Mesenchymal stem cell (in vitro differentiated cells and primary cell): Measurements from ENCODE around the gene TBC1D8B.
A peak's percentile ranks its signal among the peaks of the same experiment; 100 is the strongest.

Experiments
- DNase-seq: peaks from one replicate; pipeline ENCODE4 v3.0.0-alpha.2; 2013
- H2AFZ ChIP-seq: one replicate; pipeline ENCODE4 v1.6.1; 2013; ENCODE audit warnings: low read depth, mild to moderate bottlenecking, control low read depth, inconsistent platforms, low read length, moderate library complexity
- H2AK5ac ChIP-seq: 2 replicates; pipeline ENCODE4 v1.6.1; 2013; ENCODE audit warnings: low read length, moderate library complexity, mild to moderate bottlenecking, inconsistent platforms; ENCODE audit not compliant: severe bottlenecking
- H2BK120ac ChIP-seq: one replicate; pipeline ENCODE4 v1.6.1; 2013; ENCODE audit warnings: low read depth, mild to moderate bottlenecking, inconsistent platforms, low read length, moderate library complexity
- H2BK12ac ChIP-seq, 2 experiments: one replicate each; pipeline ENCODE4 v1.6.1; 2013; ENCODE audit warnings: inconsistent platforms in 2 of 2, low read length in 2 of 2, mild to moderate bottlenecking in 2 of 2, moderate library complexity in 2 of 2, control low read depth in 1 of 2
- H2BK15ac ChIP-seq: one replicate; pipeline ENCODE4 v1.6.1; 2013; ENCODE audit warnings: mild to moderate bottlenecking, low read depth, inconsistent platforms; ENCODE audit not compliant: poor library complexity, severe bottlenecking
- H2BK5ac ChIP-seq: 2 replicates; pipeline ENCODE4 v1.6.1; 2013; ENCODE audit warnings: low read depth, mild to moderate bottlenecking, low read length, control low read depth, inconsistent platforms; ENCODE audit not compliant: poor library complexity, severe bottlenecking
- H3K14ac ChIP-seq, 2 experiments: one replicate each; pipeline ENCODE4 v1.6.1; 2013; ENCODE audit warnings: inconsistent platforms in 2 of 2, low read length in 2 of 2, control low read depth in 1 of 2, mild to moderate bottlenecking in 1 of 2, moderate library complexity in 1 of 2
- H3K18ac ChIP-seq, 2 experiments: one replicate each; pipeline ENCODE4 v1.6.1; 2013; ENCODE audit warnings: inconsistent platforms in 2 of 2, low read length in 2 of 2, control low read depth in 1 of 2, low read depth in 1 of 2, mild to moderate bottlenecking in 1 of 2
- H3K23ac ChIP-seq, 2 experiments: one replicate each; pipeline ENCODE4 v1.6.1; 2013; ENCODE audit warnings: inconsistent platforms in 2 of 2, low read length in 2 of 2, mild to moderate bottlenecking in 2 of 2, moderate library complexity in 2 of 2, control low read depth in 1 of 2
- H3K27ac ChIP-seq: 2 replicates; pipeline ENCODE4 v1.5.1; 2013; ENCODE audit warnings: mild to moderate bottlenecking, moderate library complexity, low read length, control low read depth, inconsistent platforms; ENCODE audit not compliant: poor library complexity, severe bottlenecking
- H3K27me3 ChIP-seq, 2 experiments: 2 replicates each; pipeline versions ENCODE4 v1.6.1 to v1.7.0; 2013; ENCODE audit warnings: low read length in 2 of 2, mild to moderate bottlenecking in 2 of 2, moderate library complexity in 2 of 2, control low read depth in 1 of 2, inconsistent platforms in 1 of 2; ENCODE audit not compliant: control insufficient read depth in 1 of 2, insufficient read depth in 1 of 2
- H3K36me3 ChIP-seq, 2 experiments: 2 replicates each; pipeline versions ENCODE4 v1.6.1 to v1.7.0; 2013; ENCODE audit warnings: low read length in 2 of 2, control low read depth in 1 of 2, inconsistent platforms in 1 of 2, low read depth in 1 of 2, mild to moderate bottlenecking in 1 of 2; ENCODE audit not compliant: insufficient read depth in 2 of 2, control insufficient read depth in 1 of 2
- H3K4ac ChIP-seq, 2 experiments: one replicate each; pipeline ENCODE4 v1.6.1; 2013; ENCODE audit warnings: inconsistent platforms in 2 of 2, low read length in 2 of 2, mild to moderate bottlenecking in 2 of 2, moderate library complexity in 2 of 2, control low read depth in 1 of 2, low read depth in 1 of 2
- H3K4me1 ChIP-seq: 2 replicates; pipeline ENCODE4 v1.6.1; 2013; ENCODE audit warnings: low read depth, low read length, control low read depth; ENCODE audit not compliant: control insufficient read depth, insufficient read depth
- H3K4me2 ChIP-seq: 2 replicates; pipeline ENCODE4 v1.6.1; 2013; ENCODE audit warnings: low read length, mild to moderate bottlenecking, inconsistent platforms; ENCODE audit not compliant: poor library complexity, severe bottlenecking
- H3K4me3 ChIP-seq, 2 experiments: 2 replicates each; pipeline versions ENCODE4 v1.5.1 to v1.7.0; 2013; ENCODE audit warnings: low read length in 2 of 2, mild to moderate bottlenecking in 2 of 2, control low read depth in 1 of 2, low read depth in 1 of 2; ENCODE audit not compliant: insufficient read depth in 1 of 2
- H3K79me1 ChIP-seq: replicated peaks from 2 replicates; pipeline ENCODE4 v1.6.1; 2013; ENCODE audit warnings: mild to moderate bottlenecking, control low read depth, low read length, inconsistent platforms; ENCODE audit not compliant: poor library complexity, severe bottlenecking
- H3K9ac ChIP-seq: 2 replicates; pipeline ENCODE4 v1.7.0; 2013; ENCODE audit warnings: mild to moderate bottlenecking, low read length, moderate library complexity
- H3K9me3 ChIP-seq: 2 replicates; pipeline ENCODE4 v1.7.0; 2013; ENCODE audit warnings: mild to moderate bottlenecking, low read length; ENCODE audit not compliant: control insufficient read depth
- H4K8ac ChIP-seq: one replicate; pipeline ENCODE4 v1.6.1; 2013; ENCODE audit warnings: inconsistent platforms, mild to moderate bottlenecking, low read length, moderate library complexity
- H4K91ac ChIP-seq: one replicate; pipeline ENCODE4 v1.6.1; 2013; ENCODE audit warnings: mild to moderate bottlenecking, low read length, inconsistent platforms
- whole genome bisulfite sequencing: methylation state at CpG from one replicate; pipeline ENCODE4 v1.1.7; 2013; ENCODE audit warnings: mixed read lengths; 5-methylcytosine and 5-hydroxymethylcytosine counted together

Gene TBC1D8B

GRCh38 chrX:106897259-106897658 is 94.8 kb downstream of the TBC1D8B start:
- no peak overlapping the region for H2BK15ac ChIP-seq
- H2BK12ac ChIP-seq = no peak overlapping the region
- no peak for DNase-seq
- no peak overlapping the region for H3K18ac ChIP-seq
- H3K14ac ChIP-seq = no peak overlapping the region
- no peak overlapping the region for H2AK5ac ChIP-seq
- H3K23ac ChIP-seq = no peak overlapping the region
- H2AFZ ChIP-seq = no peak overlapping the region
- H3K4ac ChIP-seq = no peak overlapping the region
- H3K27me3 ChIP-seq = peaks cover 0 to 46% of the 10 kb centered on the region in 2 experiments
- H4K8ac ChIP-seq = no peak overlapping the region
- no peak overlapping the region for H3K4me3 ChIP-seq
- H3K9me3 ChIP-seq = no peaks in the 10 kb centered on the region
- H2BK5ac ChIP-seq = no peak overlapping the region
- peaks cover 6% of the 10 kb centered on the region for H3K4me1 ChIP-seq
- no peak overlapping the region for H2BK120ac ChIP-seq
- WGBS = 76% methylated on average over 4 of the region's 6 CpGs
- no peaks in the 10 kb centered on the region for H3K36me3 ChIP-seq
- H3K27ac ChIP-seq = no peak overlapping the region
- peak overlapping the region; percentile 47 for H3K9ac ChIP-seq
- no peak overlapping the region for H4K91ac ChIP-seq
- no peak overlapping the region for H3K4me2 ChIP-seq
- H3K79me1 ChIP-seq = no peaks in the 10 kb centered on the region

DNA sequence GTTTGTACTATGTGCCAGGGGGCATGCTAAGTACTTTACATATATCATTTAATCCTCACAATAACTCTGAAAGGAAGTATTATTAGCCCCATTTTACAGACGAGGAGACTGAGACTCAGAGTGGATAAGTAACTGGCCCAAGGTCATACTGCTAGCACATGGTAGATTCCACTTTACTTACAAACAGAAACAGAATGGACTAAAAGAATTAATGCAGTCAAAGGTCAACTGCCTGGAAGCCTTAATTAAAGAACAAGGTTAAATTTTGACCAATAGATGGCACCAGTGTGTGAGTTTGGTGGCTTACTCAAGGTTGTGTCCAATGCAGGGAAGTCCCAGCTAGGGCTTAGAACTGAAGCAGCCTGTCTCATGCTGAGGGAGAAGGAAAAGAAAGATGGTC is 96.0 kb downstream of the TBC1D8B start:
- no peak overlapping the region for H3K18ac ChIP-seq
- no peak overlapping the region for H3K4ac ChIP-seq
- H3K4me2 ChIP-seq = no peak overlapping the region
- H3K23ac ChIP-seq = no peak overlapping the region
- H3K36me3 ChIP-seq = no peaks in the 10 kb centered on the region
- H2BK120ac ChIP-seq = no peak overlapping the region
- H2BK5ac ChIP-seq = no peak overlapping the region
- H3K4me3 ChIP-seq = no peak overlapping the region
- no peak overlapping the region for H3K9ac ChIP-seq
- H4K8ac ChIP-seq = no peak overlapping the region
- peaks cover 0 to 46% of the 10 kb centered on the region in 2 experiments for H3K27me3 ChIP-seq
- no peaks in the 10 kb centered on the region for H3K79me1 ChIP-seq
- H3K14ac ChIP-seq = no peak overlapping the region
- H2BK12ac ChIP-seq = no peak overlapping the region
- H2AFZ ChIP-seq = no peak overlapping the region
- no peak overlapping the region for H3K27ac ChIP-seq
- no peak overlapping the region for H2AK5ac ChIP-seq
- no CpG with 5 or more reads among the region's 1 CpG for WGBS
- no peak overlapping the region for H4K91ac ChIP-seq
- no peaks in the 10 kb centered on the region for H3K9me3 ChIP-seq
- DNase-seq = peak; percentile 67
- peaks cover 8% of the 10 kb centered on the region for H3K4me1 ChIP-seq
- no peak overlapping the region for H2BK15ac ChIP-seq

GRCh38 chrX:106899276-106899675 is 96.8 kb downstream of the TBC1D8B start:
- H2AK5ac ChIP-seq = no peak overlapping the region
- H3K9me3 ChIP-seq = no peaks in the 10 kb centered on the region
- H3K23ac ChIP-seq = no peak overlapping the region
- H3K9ac ChIP-seq = no peak overlapping the region
- H3K4me3 ChIP-seq = no peak overlapping the region
- peak; percentile 7 for DNase-seq
- H4K8ac ChIP-seq = no peak overlapping the region
- peaks cover 0 to 49% of the 10 kb centered on the region in 2 experiments for H3K27me3 ChIP-seq
- peaks cover 13% of the 10 kb centered on the region for H3K4me1 ChIP-seq
- no peak overlapping the region for H3K18ac ChIP-seq
- H2BK5ac ChIP-seq = no peak overlapping the region
- no peak overlapping the region for H2BK120ac ChIP-seq
- no peaks in the 10 kb centered on the region for H3K36me3 ChIP-seq
- H3K27ac ChIP-seq = no peak overlapping the region
- H3K14ac ChIP-seq = no peak overlapping the region
- H3K79me1 ChIP-seq = no peaks in the 10 kb centered on the region
- no peak overlapping the region for H2BK12ac ChIP-seq
- no peak overlapping the region for H2BK15ac ChIP-seq
- WGBS = 93% methylated on average over 1 of the region's 2 CpGs
- H3K4me2 ChIP-seq = no peak overlapping the region
- H3K4ac ChIP-seq = no peak overlapping the region
- H4K91ac ChIP-seq = no peak overlapping the region
- H2AFZ ChIP-seq = no peak overlapping the region

DNA sequence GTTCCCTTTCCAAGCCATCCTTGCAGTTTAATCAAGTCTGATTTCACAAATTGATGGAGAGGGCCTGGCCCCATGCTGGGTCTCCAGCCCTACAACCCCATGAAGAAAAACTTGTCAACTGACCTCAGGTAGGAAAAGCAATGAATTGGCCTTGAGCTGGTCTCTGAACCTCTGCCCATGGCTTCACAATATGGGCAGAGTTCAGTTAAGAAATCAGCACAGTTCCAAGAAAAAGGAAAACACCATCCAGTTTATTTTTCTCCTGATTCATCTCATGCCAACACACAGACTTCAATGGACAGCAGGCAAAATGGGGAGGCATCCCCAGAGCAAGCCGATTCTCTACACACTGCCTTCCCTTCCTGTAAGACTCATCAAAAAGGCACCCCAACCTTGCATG is 97.4 kb downstream of the TBC1D8B start:
- H4K91ac ChIP-seq = no peak overlapping the region
- no peak overlapping the region for H2BK15ac ChIP-seq
- H3K4ac ChIP-seq = no peak overlapping the region
- H3K27me3 ChIP-seq = peaks cover 0 to 51% of the 10 kb centered on the region in 2 experiments
- H2BK5ac ChIP-seq = no peak overlapping the region
- H3K18ac ChIP-seq = no peak overlapping the region
- H2BK12ac ChIP-seq = no peak overlapping the region
- no peak overlapping the region for H3K4me3 ChIP-seq
- H3K9me3 ChIP-seq = no peaks in the 10 kb centered on the region
- H2BK120ac ChIP-seq = no peak overlapping the region
- H3K4me1 ChIP-seq = peaks cover 9% of the 10 kb centered on the region
- no peaks in the 10 kb centered on the region for H3K79me1 ChIP-seq
- no peak overlapping the region for H3K14ac ChIP-seq
- DNase-seq = no peak
- H2AFZ ChIP-seq = no peak overlapping the region
- no peak overlapping the region for H3K23ac ChIP-seq
- no peak overlapping the region for H3K4me2 ChIP-seq
- no peak overlapping the region for H4K8ac ChIP-seq
- no peak overlapping the region for H3K9ac ChIP-seq
- H2AK5ac ChIP-seq = no peak overlapping the region
- WGBS = no CpG with 5 or more reads among the region's 1 CpG
- H3K36me3 ChIP-seq = no peaks in the 10 kb centered on the region
- no peak overlapping the region for H3K27ac ChIP-seq
